Measurements from ENCODE around the gene EFHC1.

DNA sequence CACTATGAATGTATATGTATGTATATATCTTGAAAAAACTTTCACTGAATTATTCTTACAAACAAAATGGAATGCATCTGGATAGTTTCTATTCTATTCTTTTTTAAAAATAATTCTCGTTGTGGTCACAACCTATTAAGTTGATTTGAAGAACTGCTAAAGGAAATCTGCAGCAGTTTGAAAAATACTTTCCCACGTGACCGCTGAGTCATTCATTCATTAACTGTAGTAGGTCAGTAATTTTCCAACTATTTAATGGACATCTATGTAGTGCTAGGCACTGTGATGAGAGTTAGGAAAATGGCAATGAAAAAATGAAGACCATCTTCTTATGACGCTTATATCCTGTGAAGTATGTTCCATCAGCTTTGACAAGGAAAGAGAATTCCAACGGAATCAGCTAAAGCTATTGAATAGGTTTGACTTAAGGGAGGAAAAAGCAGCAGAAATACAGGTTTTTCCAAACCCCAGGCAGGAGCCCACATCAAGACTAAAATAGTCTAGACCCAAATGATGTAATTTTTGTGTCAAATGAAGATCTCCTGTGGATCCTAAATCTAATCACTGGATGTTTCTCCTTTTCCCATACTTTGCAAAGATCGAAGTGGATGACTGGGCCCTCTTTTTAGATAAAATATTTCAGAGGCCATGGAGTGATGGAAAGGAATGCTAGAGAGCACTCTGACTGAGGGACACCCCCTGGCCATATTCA, 4.1 kb upstream of the EFHC1 start:
- no peak for TF ChIP-seq POLR2A (IDR thresholded peaks at IDR 0.05)
- TF ChIP-seq, protein P1, sequence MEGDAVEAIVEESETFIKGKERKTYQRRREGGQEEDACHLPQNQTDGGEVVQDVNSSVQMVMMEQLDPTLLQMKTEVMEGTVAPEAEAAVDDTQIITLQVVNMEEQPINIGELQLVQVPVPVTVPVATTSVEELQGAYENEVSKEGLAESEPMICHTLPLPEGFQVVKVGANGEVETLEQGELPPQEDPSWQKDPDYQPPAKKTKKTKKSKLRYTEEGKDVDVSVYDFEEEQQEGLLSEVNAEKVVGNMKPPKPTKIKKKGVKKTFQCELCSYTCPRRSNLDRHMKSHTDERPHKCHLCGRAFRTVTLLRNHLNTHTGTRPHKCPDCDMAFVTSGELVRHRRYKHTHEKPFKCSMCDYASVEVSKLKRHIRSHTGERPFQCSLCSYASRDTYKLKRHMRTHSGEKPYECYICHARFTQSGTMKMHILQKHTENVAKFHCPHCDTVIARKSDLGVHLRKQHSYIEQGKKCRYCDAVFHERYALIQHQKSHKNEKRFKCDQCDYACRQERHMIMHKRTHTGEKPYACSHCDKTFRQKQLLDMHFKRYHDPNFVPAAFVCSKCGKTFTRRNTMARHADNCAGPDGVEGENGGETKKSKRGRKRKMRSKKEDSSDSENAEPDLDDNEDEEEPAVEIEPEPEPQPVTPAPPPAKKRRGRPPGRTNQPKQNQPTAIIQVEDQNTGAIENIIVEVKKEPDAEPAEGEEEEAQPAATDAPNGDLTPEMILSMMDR (IDR thresholded peaks at IDR 0.05): no peak
